HepG2 (cell line): ENCODE data around the gene FAM120B. TPM values are rescaled to one million over a fixed set of nuclear protein-coding genes. Genes with fewer than 3 reads are reported as not detected.

Experiments
- DPF2 ChIP-seq: sonication (generic); formaldehyde crosslinking; IDR thresholded peaks from 2 replicates; pipeline ENCODE4 v1.4.0; 2020; ENCODE audit warnings: mild to moderate bottlenecking, low read depth, missing genetic modification reagents, borderline replicate concordance
- GTF3A ChIP-seq: sonication (generic); formaldehyde crosslinking; conservative IDR thresholded peaks from 2 replicates; pipeline ENCODE4 v1.4.0; 2020; ENCODE audit warnings: mild to moderate bottlenecking, missing genetic modification reagents
- HOXD1 ChIP-seq: sonication (generic); formaldehyde crosslinking; IDR thresholded peaks from 2 replicates; pipeline ENCODE4 v1.5.0; 2020; ENCODE audit warnings: missing genetic modification reagents
- KDM6A ChIP-seq: IDR thresholded peaks from 2 replicates; pipeline ENCODE4 v1.6.1; 2016; ENCODE audit warnings: low read depth
- KLF6 ChIP-seq: IDR thresholded peaks from 2 replicates; pipeline ENCODE4 v1.8.0; 2016; ENCODE audit warnings: missing biosample characterization, missing genetic modification reagents
- MIER2 ChIP-seq: IDR thresholded peaks from 2 replicates; pipeline ENCODE4 v1.6.1; 2016; ENCODE audit warnings: missing biosample characterization, missing genetic modification reagents
- MTA1 ChIP-seq: sonication (generic); formaldehyde crosslinking; IDR thresholded peaks from 2 replicates; pipeline ENCODE4 v1.4.0; 2020; ENCODE audit warnings: missing genetic modification reagents, mild to moderate bottlenecking, borderline replicate concordance
- NFYC ChIP-seq: IDR thresholded peaks from 2 replicates; pipeline ENCODE4 v1.6.1; 2016; ENCODE audit warnings: missing genetic modification reagents, missing compliant biosample characterization
- SIN3A ChIP-seq: IDR thresholded peaks from 2 replicates; pipeline ENCODE4 v1.6.1; 2011; ENCODE audit warnings: low read depth, mild to moderate bottlenecking, control low read depth, low read length, borderline replicate concordance
- TFDP1 ChIP-seq: IDR thresholded peaks from 2 replicates; pipeline ENCODE4 v1.6.1; 2016; ENCODE audit warnings: missing compliant biosample characterization, missing genetic modification reagents, borderline replicate concordance
- polyA plus RNA-seq, 8 experiments: library from polyadenylated mRNA; depleted of rRNA in 3 of 8; stranded (reverse) in 7 of 8; unstranded in 1 of 8; fragments of >200 nt; fragmentation: Illumina TruSeq in 4 of 8; extraction: Trizol in 4 of 8; gene quantifications; 2 replicates each; pipeline versions ENCODE4 v1.2.1 to v1.2.3, GENCODE V29; 2011 to 2016; ENCODE audit warnings: low read depth in 4 of 8, missing spikeins in 1 of 8, mixed read lengths in 1 of 8; ENCODE audit not compliant: insufficient read depth in 1 of 8
- total RNA-seq, 5 experiments: library from RNA; depleted of rRNA; stranded (reverse); fragments of >200 nt; fragmentation: Illumina TruSeq; extraction: Trizol; gene quantifications; 2 replicates each; pipeline ENCODE4 v1.2.3, GENCODE V29; 2016; ENCODE audit warnings: low read depth in 1 of 5
- TF ChIP-seq, protein P1 (sequence below): sonication (generic); formaldehyde crosslinking; IDR thresholded peaks from 2 replicates; pipeline ENCODE4 v1.5.0; 2020; ENCODE audit warnings: missing genetic modification reagents
- TF ChIP-seq, protein P2 (sequence below): sonication (generic); formaldehyde crosslinking; IDR thresholded peaks from 2 replicates; pipeline ENCODE4 v1.4.0; 2020; ENCODE audit warnings: mild to moderate bottlenecking, missing genetic modification reagents
- TF ChIP-seq, protein P3 (sequence below), 2 experiments: fragments of 450-650 bp in 1 of 2; sonication (generic) in 1 of 2; formaldehyde crosslinking in 1 of 2; IDR thresholded peaks; 2 replicates each; pipeline versions ENCODE4 v1.6.1 to v1.8.0; 2016 to 2022; ENCODE audit warnings: antibody characterized with exemption in 1 of 2, mild to moderate bottlenecking in 1 of 2, missing genetic modification reagents in 1 of 2
- TF ChIP-seq, protein P4 (sequence below): sonication (generic); formaldehyde crosslinking; IDR thresholded peaks from 2 replicates; pipeline ENCODE4 v1.9.0; 2021; ENCODE audit warnings: missing genetic modification reagents, mild to moderate bottlenecking, borderline replicate concordance

The FAM120B gene
- total and polyA plus RNA-seq, 2 of the 13 experiments (the other 11 are each of a cell fraction or from before 2014, with no cell fraction given) = 9.2 to 10.7 TPM

GRCh38 chr6:170295510-170296422 is 10.8 kb upstream of the FAM120B start (continued):
- TF ChIP-seq SIN3A (no peak), DPF2 (CRISPR knock-in tag) (no peak), KDM6A (CRISPR knock-in tag) (no peak), NFYC (CRISPR knock-in tag) (no peak), MIER2 (CRISPR knock-in tag) (no peak), HOXD1 (0 out of 2 replicates have a peak, but pooled peaks have one; percentile 13), MTA1 (CRISPR knock-in tag) (no peak; the same call in 1 of the 2 replicates), TFDP1 (CRISPR knock-in tag) (no peak; the same call in 1 of the 2 replicates), GTF3A (CRISPR knock-in tag) (no peak), KLF6 (no peak)
- TF ChIP-seq, protein P1, sequence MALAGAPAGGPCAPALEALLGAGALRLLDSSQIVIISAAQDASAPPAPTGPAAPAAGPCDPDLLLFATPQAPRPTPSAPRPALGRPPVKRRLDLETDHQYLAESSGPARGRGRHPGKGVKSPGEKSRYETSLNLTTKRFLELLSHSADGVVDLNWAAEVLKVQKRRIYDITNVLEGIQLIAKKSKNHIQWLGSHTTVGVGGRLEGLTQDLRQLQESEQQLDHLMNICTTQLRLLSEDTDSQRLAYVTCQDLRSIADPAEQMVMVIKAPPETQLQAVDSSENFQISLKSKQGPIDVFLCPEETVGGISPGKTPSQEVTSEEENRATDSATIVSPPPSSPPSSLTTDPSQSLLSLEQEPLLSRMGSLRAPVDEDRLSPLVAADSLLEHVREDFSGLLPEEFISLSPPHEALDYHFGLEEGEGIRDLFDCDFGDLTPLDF (CRISPR knock-in tag) = no peak
- TF ChIP-seq, protein P2, sequence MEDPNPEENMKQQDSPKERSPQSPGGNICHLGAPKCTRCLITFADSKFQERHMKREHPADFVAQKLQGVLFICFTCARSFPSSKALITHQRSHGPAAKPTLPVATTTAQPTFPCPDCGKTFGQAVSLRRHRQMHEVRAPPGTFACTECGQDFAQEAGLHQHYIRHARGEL = no peak
- TF ChIP-seq, protein P3, sequence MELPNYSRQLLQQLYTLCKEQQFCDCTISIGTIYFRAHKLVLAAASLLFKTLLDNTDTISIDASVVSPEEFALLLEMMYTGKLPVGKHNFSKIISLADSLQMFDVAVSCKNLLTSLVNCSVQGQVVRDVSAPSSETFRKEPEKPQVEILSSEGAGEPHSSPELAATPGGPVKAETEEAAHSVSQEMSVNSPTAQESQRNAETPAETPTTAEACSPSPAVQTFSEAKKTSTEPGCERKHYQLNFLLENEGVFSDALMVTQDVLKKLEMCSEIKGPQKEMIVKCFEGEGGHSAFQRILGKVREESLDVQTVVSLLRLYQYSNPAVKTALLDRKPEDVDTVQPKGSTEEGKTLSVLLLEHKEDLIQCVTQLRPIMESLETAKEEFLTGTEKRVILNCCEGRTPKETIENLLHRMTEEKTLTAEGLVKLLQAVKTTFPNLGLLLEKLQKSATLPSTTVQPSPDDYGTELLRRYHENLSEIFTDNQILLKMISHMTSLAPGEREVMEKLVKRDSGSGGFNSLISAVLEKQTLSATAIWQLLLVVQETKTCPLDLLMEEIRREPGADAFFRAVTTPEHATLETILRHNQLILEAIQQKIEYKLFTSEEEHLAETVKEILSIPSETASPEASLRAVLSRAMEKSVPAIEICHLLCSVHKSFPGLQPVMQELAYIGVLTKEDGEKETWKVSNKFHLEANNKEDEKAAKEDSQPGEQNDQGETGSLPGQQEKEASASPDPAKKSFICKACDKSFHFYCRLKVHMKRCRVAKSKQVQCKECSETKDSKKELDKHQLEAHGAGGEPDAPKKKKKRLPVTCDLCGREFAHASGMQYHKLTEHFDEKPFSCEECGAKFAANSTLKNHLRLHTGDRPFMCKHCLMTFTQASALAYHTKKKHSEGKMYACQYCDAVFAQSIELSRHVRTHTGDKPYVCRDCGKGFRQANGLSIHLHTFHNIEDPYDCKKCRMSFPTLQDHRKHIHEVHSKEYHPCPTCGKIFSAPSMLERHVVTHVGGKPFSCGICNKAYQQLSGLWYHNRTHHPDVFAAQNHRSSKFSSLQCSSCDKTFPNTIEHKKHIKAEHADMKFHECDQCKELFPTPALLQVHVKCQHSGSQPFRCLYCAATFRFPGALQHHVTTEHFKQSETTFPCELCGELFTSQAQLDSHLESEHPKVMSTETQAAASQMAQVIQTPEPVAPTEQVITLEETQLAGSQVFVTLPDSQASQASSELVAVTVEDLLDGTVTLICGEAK (IDR thresholded peaks at IDR 0.05) = no peak
- TF ChIP-seq, protein P3 (CRISPR knock-in tag; IDR thresholded peaks at IDR 0.05) = no peak
- TF ChIP-seq, protein P4, sequence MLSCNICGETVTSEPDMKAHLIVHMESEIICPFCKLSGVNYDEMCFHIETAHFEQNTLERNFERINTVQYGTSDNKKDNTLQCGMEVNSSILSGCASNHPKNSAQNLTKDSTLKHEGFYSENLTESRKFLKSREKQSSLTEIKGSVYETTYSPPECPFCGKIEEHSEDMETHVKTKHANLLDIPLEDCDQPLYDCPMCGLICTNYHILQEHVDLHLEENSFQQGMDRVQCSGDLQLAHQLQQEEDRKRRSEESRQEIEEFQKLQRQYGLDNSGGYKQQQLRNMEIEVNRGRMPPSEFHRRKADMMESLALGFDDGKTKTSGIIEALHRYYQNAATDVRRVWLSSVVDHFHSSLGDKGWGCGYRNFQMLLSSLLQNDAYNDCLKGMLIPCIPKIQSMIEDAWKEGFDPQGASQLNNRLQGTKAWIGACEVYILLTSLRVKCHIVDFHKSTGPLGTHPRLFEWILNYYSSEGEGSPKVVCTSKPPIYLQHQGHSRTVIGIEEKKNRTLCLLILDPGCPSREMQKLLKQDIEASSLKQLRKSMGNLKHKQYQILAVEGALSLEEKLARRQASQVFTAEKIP = no peak
